Lung microvascular endothelial cell (primary cell): ENCODE measurements around the gene OTC. TPM values are rescaled to one million over a fixed set of nuclear protein-coding genes. Genes with fewer than 3 reads are reported as not detected.

ENCODE experiments used
- DNase-seq, 2 donors: peaks; one replicate each; pipeline versions ENCODE4 v3.0.0 to v3.0.0-alpha.2; 2010; ENCODE audit warnings: low read depth in 2 of 2
- total RNA-seq: library from RNA; depleted of rRNA; stranded (reverse); fragments of >200 nt; gene quantifications from 2 replicates; pipeline ENCODE4 v1.2.1, GENCODE V29; 2014

The OTC gene
- total RNA-seq, 1 donor from 2014 or later, result 1.2 TPM

- DNase-seq, result no peak
Measured at GRCh38 chrX:38465686-38466085, 113.3 kb downstream of the OTC start.

GRCh38 chrX:38468563-38469157 lies 116.3 kb downstream of the OTC start:
- DNase-seq, result no peak

Other genes with a start within 250 kb of the OTC start
- 99.4 and 108 TPM in 2 replicates for gene SRPX, start 131.7 kb upstream of the OTC start, total RNA-seq
- 29.2 and 44.8 TPM in 2 replicates for gene RPGR, start 25.1 kb upstream of the OTC start, total RNA-seq
- gene TSPAN7, start 208.9 kb downstream of the OTC start, total RNA-seq, result 3.5 and 38.1 TPM in 2 replicates